GM10847 (cell line): ENCODE results near the gene TMEM88.

ENCODE experiments used
- POLR2A ChIP-seq: IDR thresholded peaks from 2 replicates; pipeline ENCODE4 v1.6.1; 2011; ENCODE audit not compliant: insufficient read length; ENCODE audit errors: extremely low read depth

Gene TMEM88

DNA sequence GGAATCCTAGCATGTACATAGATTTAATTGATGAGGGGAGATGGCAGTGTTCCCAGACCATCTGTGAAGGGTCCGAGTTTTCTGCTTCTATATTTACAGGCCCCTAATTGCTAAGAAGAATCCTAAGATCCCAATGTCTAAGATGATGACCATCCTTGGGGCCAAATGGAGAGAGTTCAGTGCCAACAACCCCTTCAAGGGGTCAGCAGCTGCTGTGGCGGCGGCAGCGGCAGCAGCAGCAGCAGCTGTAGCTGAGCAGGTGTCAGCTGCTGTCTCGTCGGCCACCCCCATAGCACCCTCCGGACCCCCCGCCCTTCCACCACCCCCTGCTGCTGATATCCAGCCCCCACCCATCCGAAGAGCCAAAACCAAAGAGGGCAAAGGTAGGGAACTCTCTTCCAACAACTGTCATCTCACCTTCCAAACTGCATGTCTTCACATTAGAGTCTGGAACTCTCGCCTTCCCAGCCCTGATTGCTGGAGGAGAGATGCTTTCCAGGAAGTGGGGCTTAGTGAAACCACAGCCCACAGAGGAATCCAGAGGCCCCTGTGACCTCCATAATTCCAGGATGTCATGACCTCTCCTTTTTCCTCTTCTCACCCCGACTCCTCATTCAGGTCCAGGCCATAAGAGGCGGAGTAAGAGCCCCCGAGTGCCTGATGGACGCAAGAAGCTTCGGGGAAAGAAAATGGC, 38.5 kb downstream of the TMEM88 start:
- TF ChIP-seq POLR2A = no peak

DNA sequence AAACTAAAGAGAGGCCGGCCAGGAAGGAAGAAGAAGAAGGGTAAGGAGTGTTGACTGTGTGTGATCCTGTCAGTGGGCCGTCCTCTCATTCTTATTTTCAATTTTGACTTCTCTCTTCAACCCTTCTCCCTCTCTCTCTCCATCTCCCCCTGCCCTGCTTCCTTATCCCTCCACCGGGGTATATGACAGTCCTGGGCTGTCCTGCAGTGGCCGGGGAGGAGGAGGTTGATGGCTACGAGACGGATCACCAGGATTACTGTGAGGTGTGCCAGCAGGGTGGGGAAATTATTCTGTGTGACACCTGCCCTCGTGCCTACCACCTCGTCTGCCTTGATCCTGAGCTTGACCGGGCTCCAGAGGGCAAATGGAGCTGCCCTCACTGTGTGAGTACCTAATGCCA, 39.4 kb downstream of the TMEM88 start:
- no peak for TF ChIP-seq POLR2A

DNA sequence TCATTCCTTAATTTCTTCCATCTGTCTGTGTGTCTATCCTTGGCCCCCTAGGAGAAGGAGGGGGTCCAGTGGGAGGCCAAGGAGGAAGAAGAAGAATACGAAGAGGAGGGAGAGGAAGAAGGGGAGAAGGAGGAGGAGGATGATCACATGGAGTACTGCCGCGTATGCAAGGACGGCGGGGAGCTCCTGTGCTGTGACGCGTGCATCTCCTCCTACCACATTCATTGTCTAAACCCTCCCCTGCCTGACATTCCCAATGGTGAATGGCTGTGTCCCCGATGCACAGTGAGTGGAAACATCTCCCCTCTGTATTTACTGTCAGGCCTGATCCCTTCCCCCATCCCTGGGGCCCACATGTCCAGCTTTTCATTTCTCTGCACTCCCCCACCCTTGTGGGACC, 40.0 kb downstream of the TMEM88 start:
- no peak for TF ChIP-seq POLR2A

DNA sequence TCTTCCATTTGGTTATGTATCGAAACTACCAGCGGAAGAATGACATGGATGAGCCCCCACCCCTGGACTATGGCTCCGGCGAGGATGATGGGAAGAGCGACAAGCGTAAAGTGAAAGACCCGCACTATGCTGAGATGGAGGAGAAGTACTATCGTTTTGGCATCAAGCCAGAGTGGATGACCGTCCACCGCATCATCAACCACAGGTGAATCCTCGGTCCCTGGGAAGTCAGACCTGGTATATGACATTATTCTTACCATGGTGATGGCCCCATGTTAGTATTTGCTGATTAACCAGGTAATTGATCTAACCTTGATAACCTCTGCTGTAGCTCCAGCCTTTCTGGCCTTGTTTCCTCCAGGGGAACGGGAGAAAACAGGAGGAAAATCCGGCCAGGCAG, 42.2 kb downstream of the TMEM88 start:
- TF ChIP-seq POLR2A = no peak

DNA sequence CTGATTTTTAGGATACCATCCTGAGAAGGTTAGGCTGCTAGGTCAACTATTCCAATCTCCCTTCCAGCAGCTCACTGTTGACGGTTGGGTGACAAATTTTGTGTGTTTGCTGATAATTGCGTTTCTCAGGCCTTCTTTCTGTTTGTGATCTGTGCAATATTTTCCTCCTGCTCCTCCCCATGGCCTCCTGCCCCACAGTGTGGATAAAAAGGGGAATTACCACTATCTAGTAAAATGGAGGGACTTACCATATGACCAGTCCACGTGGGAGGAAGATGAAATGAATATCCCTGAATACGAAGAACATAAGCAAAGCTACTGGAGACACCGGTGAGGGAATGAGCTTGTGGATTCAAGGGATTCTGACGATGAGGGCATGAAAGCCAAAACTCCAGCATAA, 42.9 kb downstream of the TMEM88 start:
- TF ChIP-seq POLR2A = no peak

DNA sequence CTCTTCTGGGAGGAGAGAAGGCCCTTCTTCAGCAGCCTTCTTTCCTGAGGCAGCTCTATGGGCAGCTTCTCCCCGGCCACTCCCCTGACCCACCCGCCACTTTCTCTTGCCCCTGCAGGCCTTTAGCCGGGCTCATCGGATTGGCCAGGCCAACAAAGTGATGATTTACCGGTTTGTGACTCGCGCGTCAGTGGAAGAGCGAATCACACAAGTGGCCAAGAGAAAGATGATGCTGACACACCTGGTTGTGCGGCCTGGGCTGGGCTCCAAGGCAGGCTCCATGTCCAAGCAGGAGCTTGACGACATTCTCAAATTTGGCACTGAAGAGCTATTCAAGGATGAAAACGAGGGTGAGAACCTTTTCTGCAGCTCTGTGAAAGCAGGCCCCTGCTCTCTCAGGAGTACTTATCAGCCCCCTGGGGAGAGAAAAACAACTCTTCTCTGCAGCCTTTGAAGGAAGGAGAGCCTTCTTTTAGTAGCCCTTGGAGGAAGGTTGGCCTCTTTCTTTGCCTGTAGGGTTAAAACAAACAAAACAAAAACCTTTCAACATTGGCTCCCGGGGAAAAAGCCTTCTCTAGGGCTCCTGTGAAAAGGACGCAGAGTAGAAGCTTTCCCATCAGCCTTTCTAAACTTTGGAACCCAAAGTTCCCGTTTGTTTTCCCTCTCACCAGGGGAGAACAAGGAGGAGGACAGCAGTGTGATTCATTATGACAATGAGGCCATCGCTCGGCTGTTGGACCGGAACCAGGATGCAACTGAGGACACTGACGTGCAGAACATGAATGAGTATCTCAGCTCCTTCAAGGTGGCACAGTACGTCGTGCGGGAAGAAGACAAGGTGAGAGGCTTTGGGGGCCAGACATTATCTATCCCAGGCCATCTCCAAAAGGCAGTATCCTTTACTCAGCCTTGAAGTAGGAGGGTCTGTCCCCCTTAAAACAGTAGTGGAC, 48.6 kb downstream of the TMEM88 start:
- no peak for TF ChIP-seq POLR2A
